Heart right ventricle (tissue), 16 donors: ENCODE measurements around the gene THSD4. TPM values are rescaled to one million over a fixed set of nuclear protein-coding genes. Genes with fewer than 3 reads are reported as not detected.

Experiments
- ATAC-seq, 8 donors: fragments of 200-7000 bp; cut with Tn5 transposase; one replicate each; pipeline ENCODE4 v1.9.1; 2020; ENCODE audit warnings: mild to moderate bottlenecking in 8 of 8, moderate library complexity in 8 of 8, moderate number of reproducible peaks in 1 of 8
- DNase-seq, 2 donors: peaks; one replicate each; pipeline ENCODE4 v3.0.0-alpha.2; 2020
- H3K27ac ChIP-seq, 10 donors: fragments of 200-600 bp; sonication (generic) in 2 of 10; one replicate each; pipeline versions ENCODE4 v1.5.0 to v1.8.0; 2020 to 2022; ENCODE audit warnings: mild to moderate bottlenecking in 3 of 10
- H3K27me3 ChIP-seq, 7 donors: fragments of 200-600 bp; one replicate each; pipeline ENCODE4 v1.8.0; 2021 to 2022; ENCODE audit warnings: mild to moderate bottlenecking in 2 of 7
- H3K36me3 ChIP-seq, 9 donors: fragments of 200-600 bp; sonication (generic) in 1 of 9; one replicate each; pipeline versions ENCODE4 v1.5.0 to v1.8.0; 2020 to 2022; ENCODE audit warnings: mild to moderate bottlenecking in 2 of 9
- H3K4me1 ChIP-seq, 9 donors: fragments of 200-600 bp; sonication (generic) in 1 of 9; one replicate each; pipeline versions ENCODE4 v1.5.0 to v1.8.0; 2020 to 2022; ENCODE audit warnings: mild to moderate bottlenecking in 4 of 9
- H3K4me3 ChIP-seq, 10 donors: fragments of 200-600 bp; sonication (generic) in 2 of 10; one replicate each; pipeline versions ENCODE4 v1.5.0 to v1.8.0; 2020 to 2022; ENCODE audit warnings: mild to moderate bottlenecking in 7 of 10, moderate library complexity in 2 of 10
- H3K9me3 ChIP-seq, 11 donors: fragments of 200-600 bp in 10 of 11; sonication (generic) in 2 of 11; one replicate each; pipeline versions ENCODE4 v1.5.0 to v1.8.0; 2013 to 2022; ENCODE audit warnings: mild to moderate bottlenecking in 2 of 11, control low read depth in 1 of 11, moderate library complexity in 1 of 11
- WGBS, 2 donors: extraction: QIAGEN DNeasy Blood & Tissue Kit; methylation state at CpG; one replicate each; pipeline ENCODE4 v1.1.7; 2013; ENCODE audit warnings: inconsistent platforms in 1 of 2; 5-methylcytosine and 5-hydroxymethylcytosine counted together
- intact Hi-C, 10 donors: fragments of 100-400 bp; cut with DNase I; formaldehyde crosslinking; loops; one replicate each; pipeline versions ENCODE4 v1.11.1 to v1.14.2; 2022
- polyA plus RNA-seq, 2 donors: library from polyadenylated mRNA; stranded (reverse); fragments of 200-250 nt; gene quantifications; one replicate each; pipeline ENCODE4 v1.2.3, GENCODE V29; 2013
- total RNA-seq, 10 donors: library from RNA; stranded (reverse); fragmentation: NEBNext Ultra II Directional in 3 of 10; extraction: Animal tissue kit (Norgen Biotek cat#: 25700) in 3 of 10; gene quantifications; one replicate each; pipeline versions ENCODE4 v1.2.1 to v1.2.4, GENCODE V29; 2021 to 2023
- TF ChIP-seq, protein P1 (sequence below), 9 donors: fragments of 200-600 bp; sonication (generic) in 2 of 9; IDR thresholded peaks; one replicate each; pipeline versions ENCODE4 v1.5.0 to v1.8.0; 2021 to 2022; ENCODE audit warnings: antibody characterized with exemption in 9 of 9, mild to moderate bottlenecking in 5 of 9, moderate library complexity in 1 of 9
- donor health status: Arrhythmogenic right ventricular cardiomyopathy.
- donor health status: ischemic (EF 13 %, LVEDD 7.1; RV severe dilation, severe dysfunction).
- donor health status: healthy with polysubstance abuse.
- donor health status: DM: no; HTN: yes; CAD: no.
- donor health status: DM: no; HTN: no; CAD: no.
- donor health status: ischemic (EF 25% LVEDD 6.9; RV normal size, moderate dysfunction).
- donor health status: ischemic (EF 25% LVEDD 5.7; RV mildly dilated, moderate dysfunction).
- donor health status: healthy.
- donor health status: DM: yes; HTN: yes; CAD: no.
- donor health status: Ischemic cardiomyopathy.
- donor health status: ischemic (EF 35%, LVEDD 5.7; RV mildly dilated, moderate dysfunction).
- donor health status: nonischemic (EF 11% LVEDD 7.7; RV severe dilation, severe dysfunction).
- donor health status: DM: yes; HTN: yes; CAD: no.
- donor health status: PGD.
- donor health status: ischemic (EF 29% LVEDD 5.4; RV normal size, mild dysfunction).
- donor health status: nonischemic (EF 23%, LVEDD 6.1; RV moderate dilation, normal function).

Gene THSD4
- total and polyA plus RNA-seq, 12 donors = 20.8 to 212 (median 139) TPM

DNA sequence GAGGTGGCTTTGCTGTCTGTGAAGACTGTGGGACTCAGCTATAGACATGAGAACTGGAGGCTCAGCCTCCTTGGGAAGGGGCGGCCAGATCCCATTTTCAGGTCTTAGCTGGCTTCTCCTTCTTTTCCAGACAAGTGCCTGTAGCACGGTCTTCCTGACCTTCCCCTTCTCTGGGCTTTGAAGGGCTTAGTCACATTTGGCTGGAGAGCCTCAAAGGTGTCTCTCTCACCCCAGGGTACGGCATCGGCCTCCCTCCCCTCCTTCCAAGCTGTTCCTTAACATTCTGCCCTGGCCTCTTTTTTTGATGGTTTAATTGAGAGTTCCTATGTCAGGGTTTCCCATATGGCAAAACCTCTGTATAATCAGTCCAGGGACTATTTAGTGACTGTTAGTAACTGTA, 242.7 kb downstream of the THSD4 start:
- H3K27ac ChIP-seq = peak overlapping the region in 7 of 10 donors; percentile 15 to 71 (median 52)
- no peaks in the 10 kb centered on the region for H3K36me3 ChIP-seq
- H3K27me3 ChIP-seq = no peaks in the 10 kb centered on the region
- H3K4me1 ChIP-seq = peaks cover 10 to 36% (median 18%) of the 10 kb centered on the region in 9 donors
- intact Hi-C loops = loop anchor here in 1 of 10 donors (5.0 kb wide), 1 partner anchor 241 kb away; the partner anchor contains the start of gene THSD4
- WGBS, 2 donors = 81 to 83% methylated on average over 4 of the region's 4 CpGs
- TF ChIP-seq, protein P1, sequence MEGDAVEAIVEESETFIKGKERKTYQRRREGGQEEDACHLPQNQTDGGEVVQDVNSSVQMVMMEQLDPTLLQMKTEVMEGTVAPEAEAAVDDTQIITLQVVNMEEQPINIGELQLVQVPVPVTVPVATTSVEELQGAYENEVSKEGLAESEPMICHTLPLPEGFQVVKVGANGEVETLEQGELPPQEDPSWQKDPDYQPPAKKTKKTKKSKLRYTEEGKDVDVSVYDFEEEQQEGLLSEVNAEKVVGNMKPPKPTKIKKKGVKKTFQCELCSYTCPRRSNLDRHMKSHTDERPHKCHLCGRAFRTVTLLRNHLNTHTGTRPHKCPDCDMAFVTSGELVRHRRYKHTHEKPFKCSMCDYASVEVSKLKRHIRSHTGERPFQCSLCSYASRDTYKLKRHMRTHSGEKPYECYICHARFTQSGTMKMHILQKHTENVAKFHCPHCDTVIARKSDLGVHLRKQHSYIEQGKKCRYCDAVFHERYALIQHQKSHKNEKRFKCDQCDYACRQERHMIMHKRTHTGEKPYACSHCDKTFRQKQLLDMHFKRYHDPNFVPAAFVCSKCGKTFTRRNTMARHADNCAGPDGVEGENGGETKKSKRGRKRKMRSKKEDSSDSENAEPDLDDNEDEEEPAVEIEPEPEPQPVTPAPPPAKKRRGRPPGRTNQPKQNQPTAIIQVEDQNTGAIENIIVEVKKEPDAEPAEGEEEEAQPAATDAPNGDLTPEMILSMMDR (IDR thresholded peaks at IDR 0.05) = no peak
- no peak for DNase-seq
- peak in 5 of 8 donors; percentile 9 to 50 (median 25) for ATAC-seq
- no peaks in the 10 kb centered on the region for H3K9me3 ChIP-seq
- H3K4me3 ChIP-seq = no peak overlapping the region

DNA sequence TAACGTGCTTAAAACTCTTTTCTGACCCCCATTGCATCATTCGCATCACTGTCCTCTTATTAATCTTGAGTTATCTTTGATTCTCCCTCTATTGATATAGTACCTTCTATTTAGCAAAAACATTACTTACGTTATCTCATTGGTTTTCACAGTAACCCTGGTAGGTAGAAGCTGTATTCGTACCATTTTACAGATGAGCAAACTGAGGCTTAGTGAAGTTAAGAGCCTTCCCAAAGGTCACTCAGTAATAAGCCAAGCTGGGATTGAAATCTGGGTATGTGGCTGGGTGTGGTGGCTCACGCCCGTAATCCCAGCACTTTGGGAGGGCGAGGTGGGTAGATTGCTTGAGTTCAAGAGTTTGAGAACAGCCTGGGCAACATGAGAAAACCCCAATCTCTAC, 244.0 kb downstream of the THSD4 start:
- no peak for DNase-seq
- intact Hi-C loops = loop anchor here in 1 of 10 donors (5.0 kb wide), 1 partner anchor 242 kb away; the partner anchor contains the start of gene THSD4
- Histone ChIP-seq H3K36me3 (no peaks in the 10 kb centered on the region), H3K9me3 (no peaks in the 10 kb centered on the region), H3K4me3 (no peak overlapping the region), H3K27me3 (no peaks in the 10 kb centered on the region), H3K27ac (no peak overlapping the region), H3K4me1 (peaks cover 10 to 29% (median 17%) of the 10 kb centered on the region in 9 donors)
- WGBS, 2 donors = 83 to 97% methylated on average over 7 of the region's 7 CpGs
- TF ChIP-seq, protein P1 (IDR thresholded peaks at IDR 0.05) = no peak
- no peak for ATAC-seq

DNA sequence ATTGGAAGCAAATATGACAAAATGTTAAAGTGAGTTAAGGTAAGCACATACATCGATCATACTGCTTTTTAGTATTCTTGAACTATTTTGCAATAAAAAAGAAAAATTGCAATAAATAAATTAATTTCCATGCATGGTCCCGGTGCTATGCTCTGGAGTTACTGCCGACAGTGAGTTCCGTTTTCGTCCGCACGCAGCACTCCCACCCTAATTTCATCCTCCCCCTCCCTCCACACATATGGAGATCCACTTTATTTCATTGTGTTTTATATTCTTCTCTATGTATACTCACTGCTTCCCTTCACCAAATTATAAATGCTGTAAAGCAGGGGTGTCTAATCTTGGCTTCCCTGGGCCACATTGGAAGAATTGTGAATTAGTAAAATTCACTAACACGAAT, 247.3 kb downstream of the THSD4 start:
- no peaks in the 10 kb centered on the region for H3K27me3 ChIP-seq
- intact Hi-C loops = no loop called here
- TF ChIP-seq, protein P1 (IDR thresholded peaks at IDR 0.05) = no peak

DNA sequence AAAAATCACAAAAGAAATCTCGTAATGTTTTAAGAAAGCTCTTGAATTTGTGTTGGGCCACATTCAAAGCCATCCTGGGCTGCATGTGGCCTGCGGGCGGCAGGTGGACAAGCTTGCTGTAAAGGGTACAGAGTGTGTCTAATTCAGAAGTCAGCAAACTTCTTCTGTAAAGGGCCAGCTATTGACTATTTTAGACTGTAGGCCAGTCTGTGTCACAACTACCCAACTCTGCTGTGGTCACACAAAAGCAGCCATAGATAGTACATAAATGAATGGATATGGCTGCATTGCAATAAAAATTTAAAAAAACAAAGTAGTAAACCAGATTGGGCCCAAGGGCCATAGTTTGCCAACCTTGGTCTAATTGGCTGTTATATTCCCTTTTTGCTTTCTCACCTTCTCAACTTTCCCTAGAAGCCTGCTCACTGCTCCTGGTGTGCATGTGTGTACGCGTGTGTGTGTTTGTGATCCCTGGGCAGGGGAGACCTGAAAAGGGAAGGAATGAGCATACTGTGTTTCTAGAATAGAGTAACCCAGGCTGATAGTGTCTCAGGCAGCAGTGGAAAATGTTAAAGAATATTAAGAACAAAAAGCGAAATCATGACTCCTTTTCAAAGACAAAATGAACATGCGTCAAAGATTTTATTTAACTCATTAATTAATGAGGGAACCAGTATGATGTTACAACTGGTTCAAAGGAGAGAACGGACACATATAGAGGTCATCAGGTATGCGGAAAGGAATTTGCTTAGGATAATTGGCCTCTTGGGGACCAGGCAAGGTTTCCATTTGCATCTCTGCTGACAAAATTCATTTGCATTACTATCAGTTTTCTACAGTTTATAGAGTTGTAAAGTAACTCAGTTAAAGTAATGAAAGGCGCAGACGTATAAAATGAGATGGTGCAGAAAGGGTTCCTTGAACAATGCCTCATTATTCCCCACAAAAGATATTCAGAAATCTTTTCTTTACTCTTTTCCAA, 248.0 kb downstream of the THSD4 start:
- TF ChIP-seq, protein P1 (IDR thresholded peaks at IDR 0.05) = no peak
- intact Hi-C loops = no loop called here
- Histone ChIP-seq H3K4me3 (no peak overlapping the region), H3K27ac (no peak overlapping the region), H3K36me3 (no peaks in the 10 kb centered on the region), H3K9me3 (peaks cover 0 to 3% (median 0%) of the 10 kb centered on the region in 11 donors), H3K27me3 (no peaks in the 10 kb centered on the region), H3K4me1 (peaks cover 0 to 13% (median under 1%) of the 10 kb centered on the region in 9 donors)
- DNase-seq (no peak), ATAC-seq (no peak)
- WGBS, 2 donors = 88 to 91% methylated on average over 11 of the region's 11 CpGs

More for the DNA sequence above, 247.3 kb downstream of the THSD4 start:
- ATAC-seq (no peak), DNase-seq (no peak)
- Histone ChIP-seq H3K4me3 (no peak overlapping the region), H3K9me3 (peaks cover 0 to 1% (median 0%) of the 10 kb centered on the region in 11 donors), H3K27ac (no peak overlapping the region), H3K4me1 (peaks cover 0 to 20% (median 7%) of the 10 kb centered on the region in 9 donors), H3K36me3 (no peaks in the 10 kb centered on the region)
- WGBS, 2 donors = 75 to 93% methylated on average over 8 of the region's 8 CpGs
